Measurements from ENCODE around the gene LTB.

DNA sequence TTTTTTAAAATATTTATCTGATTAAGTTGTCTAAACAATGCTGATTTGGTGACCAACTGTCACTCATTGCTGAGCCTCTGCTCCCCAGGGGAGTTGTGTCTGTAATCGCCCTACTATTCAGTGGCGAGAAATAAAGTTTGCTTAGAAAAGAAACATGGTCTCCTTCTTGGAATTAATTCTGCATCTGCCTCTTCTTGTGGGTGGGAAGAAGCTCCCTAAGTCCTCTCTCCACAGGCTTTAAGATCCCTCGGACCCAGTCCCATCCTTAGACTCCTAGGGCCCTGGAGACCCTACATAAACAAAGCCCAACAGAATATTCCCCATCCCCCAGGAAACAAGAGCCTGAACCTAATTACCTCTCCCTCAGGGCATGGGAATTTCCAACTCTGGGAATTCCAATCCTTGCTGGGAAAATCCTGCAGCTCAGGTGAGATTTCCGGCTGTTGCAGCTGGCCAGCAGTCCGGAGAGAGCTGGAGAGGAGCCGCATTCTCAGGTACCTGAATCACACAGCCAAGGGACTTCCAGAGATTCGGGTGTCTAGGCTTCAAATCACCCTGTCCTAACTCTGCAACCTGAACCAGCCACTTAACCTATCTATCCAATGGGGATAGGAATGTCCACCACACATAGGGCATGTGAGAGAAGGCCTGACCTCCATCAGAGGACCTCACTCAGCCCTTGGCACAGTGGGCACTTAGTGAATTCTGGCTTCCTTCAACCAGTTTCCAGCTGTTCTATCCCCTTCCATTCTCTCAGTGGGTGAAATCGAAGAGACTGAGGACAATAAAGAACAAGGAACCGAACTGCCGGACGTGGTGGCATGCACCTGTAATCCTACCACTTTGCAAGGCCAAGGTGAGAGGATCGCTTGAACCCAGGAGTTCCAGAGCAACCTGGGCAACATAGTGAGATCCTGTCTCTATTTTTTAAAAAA, 3.8 kb downstream of the LTB start:
- no peak for TF ChIP-seq POLR2A (IDR thresholded peaks at IDR 0.05)
- TF ChIP-seq CTCF (IDR thresholded peaks at IDR 0.05) = no peak

Data from uterus (tissue), 2 donors.